HG03139 (cell line): ENCODE measurements around the gene RAP2A.
A peak's percentile ranks its signal among the peaks of the same experiment; 100 is the strongest.

ENCODE experiments used
- ATAC-seq: cut with Tn5 transposase; IDR thresholded peaks from one replicate; pipeline ENCODE4 v1.9.1; 2021; ENCODE audit not compliant: unreplicated experiment

The RAP2A gene

DNA sequence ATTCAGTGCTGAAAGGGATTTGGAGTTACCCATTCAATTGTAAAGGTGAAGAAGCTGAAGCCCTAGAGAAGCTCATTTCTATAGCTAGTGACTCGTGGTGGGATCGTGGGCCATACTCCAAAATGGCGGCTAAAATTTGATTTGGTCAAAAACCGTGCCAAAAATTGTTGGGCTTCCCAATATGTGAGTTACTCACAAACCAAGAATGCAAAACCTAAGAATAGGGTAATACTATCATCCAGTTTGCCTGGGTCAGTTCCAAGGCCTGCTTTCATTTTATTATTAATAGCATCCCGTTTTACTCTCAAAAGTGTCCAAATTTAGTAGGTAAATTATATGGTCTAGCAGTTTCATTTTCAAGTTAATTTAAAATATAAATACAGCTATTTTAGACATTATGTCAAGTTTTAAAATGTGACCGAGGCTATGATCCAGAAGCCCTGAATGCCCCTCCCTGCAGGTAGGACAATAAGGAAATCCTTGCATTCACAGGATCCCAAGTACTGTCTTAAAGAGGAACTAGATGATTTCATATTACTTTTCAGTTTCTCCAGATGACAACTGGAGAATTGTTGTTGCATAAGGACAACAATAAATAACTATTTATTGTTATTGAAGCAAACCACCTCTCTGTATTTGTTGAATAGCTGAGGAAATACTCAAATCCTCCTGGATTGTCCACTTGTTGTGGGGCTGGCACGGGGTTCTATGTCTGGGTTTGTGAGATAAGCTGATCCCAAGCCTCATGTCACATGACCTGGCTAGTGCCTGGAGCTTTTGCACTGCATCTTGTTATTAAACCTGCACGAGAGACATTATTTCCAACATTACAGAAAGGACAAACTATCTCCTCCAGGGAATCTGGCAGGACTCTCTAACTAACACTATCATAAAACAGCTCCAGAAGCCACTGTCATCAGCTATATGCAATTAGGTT lies 11.6 kb upstream of the RAP2A start:
- no peak for ATAC-seq

DNA sequence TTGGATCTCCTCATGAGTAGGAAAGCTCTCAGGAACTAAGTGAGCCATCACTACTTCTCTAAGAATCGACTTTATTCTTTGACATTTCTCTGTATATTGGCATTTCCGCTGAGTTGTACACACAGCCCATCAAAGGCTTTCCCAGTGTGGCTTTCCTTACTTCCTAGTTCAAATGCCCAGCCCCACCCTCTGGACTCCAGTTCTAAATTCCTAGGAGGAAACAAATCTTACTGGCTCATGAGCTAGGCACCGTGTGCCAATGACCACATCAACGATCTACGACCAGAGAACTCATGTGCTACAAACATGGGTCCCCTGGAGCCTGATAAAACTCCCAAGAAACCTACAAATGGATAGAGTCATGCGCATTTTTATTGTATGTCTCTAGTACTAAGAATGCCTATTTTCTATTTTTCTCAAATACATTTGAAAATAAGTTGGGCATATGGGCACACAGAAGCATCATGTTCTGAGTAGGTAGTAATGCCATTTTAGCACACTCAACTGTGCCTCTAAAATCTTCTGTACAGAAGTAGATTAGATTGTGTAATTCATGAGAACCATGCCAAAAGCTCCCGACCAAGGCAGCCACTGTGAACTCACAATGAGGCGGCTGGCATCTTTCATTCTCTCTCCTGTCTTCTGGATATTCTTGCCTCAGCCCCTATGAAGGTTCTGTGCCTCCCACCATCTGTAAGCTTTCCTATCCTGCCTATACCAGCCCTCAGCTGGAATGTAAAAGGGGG lies 10.5 kb upstream of the RAP2A start:
- no peak for ATAC-seq

- ATAC-seq, result no peak
Observed at GRCh38 chr13:97425590-97425989, 8.4 kb upstream of the RAP2A start.

GRCh38 chr13:97426695-97427094 lies 7.3 kb upstream of the RAP2A start:
- no peak for ATAC-seq

DNA sequence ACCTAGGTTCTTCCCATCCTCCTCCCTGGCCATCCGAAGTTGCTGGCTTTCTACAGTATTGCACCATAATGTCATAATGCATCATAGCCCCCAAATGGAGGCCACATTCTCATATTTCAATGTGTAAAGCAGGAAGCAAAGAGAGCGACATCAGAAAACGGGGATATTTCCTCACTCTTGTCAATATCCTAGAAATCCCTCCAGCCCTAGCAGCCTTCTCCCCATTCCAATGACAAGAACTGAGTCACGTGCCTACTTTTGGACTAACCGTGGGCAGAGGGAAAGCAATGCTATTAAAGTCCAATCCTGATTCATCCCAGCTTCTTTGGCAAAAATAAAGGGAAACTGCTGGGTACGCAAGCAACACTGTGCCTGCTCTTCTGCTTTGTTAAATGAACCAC lies 4.3 kb upstream of the RAP2A start:
- ATAC-seq, result no peak

DNA sequence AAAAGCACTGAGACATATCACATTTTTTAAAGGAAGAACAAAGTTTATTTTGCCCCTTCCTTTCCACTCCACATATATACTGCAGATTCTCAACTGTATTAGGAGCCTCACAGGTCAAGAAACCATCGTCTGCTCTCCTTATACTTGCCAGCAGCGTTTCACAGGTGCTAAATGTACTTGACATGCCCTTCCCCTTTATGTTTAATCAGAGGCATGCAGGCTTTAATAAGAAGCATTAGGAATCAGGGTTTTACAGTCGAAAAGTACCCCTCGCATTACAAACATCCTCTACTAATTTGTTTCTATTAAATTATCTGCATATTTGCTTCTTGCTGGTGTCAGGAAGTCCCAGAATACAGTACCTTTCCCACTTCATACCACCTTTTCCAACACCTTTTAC lies 3.7 kb upstream of the RAP2A start:
- no peak for ATAC-seq

GRCh38 chr13:97431171-97431764 lies 2.7 kb upstream of the RAP2A start:
- ATAC-seq, result no peak

GRCh38 chr13:97432232-97432916 lies 1.6 kb upstream of the RAP2A start:
- ATAC-seq, result no peak

DNA sequence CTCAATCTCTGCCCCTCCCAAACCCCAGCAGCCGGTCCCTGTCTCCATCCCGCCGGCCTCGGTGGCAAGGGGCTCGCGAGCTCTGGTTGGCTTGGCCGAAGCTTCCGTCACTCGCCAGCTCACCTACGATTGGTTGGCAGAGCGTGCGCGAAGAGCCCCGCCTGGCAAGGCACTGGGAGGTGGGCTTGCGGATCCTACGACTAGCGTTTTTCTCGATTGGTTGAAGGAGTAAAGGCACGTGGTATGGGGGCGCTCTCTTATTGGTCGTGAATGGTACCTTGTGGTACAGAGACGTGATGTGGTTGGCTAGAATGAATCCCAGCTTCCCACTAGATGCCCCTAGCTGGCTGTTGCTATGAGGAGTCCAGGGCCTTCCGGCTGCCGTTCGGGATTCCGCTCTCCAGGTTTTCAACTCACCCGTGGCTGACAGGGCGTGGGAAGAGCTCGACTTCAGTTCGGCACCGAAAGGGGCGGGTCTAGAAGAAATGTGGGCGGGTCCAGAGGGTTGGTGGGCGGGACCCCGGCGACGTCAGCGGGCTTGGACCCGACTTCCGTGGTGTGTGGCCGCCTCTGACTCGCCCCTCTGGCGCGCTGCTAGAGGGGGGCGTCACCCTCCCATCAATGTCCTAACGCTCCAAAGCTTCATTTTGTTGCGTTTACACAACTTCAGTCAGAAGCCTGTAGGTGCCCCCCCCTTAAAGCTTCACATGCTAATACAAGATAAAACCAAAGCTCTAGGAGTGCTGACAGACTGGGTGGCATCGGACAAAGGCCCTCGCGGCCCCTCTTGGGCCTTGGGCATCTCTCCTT lies 847 bp upstream of the RAP2A start:
- peak; percentile 72 for ATAC-seq

DNA sequence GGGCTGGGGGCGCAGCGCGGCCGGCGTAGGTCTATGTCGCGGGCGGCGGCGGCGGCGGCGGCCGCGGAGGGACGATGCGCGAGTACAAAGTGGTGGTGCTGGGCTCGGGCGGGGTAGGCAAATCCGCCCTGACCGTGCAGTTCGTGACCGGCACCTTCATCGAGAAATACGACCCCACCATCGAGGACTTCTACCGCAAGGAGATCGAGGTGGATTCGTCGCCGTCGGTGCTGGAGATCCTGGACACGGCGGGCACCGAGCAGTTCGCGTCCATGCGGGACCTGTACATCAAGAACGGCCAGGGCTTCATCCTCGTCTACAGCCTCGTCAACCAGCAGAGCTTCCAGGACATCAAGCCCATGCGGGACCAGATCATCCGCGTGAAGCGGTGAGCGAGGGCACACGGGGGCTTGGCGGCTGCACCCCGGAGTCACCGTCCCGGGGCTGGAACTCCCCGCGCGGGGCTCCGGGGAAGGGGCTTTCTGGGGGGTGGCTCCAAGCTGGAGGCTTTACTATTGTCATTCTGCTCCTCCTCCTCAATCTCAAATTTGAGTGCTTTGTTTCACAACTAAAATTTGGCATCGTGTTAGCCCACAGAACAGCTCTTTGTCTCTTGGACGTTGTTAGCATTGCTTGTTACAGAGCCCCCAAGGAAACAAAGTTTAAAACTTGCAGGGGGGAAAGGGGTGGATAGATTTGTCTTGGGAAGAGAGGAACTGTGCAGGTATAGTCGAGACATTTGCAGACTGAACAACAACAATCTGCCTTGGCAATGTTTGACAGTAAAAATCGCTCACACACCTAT lies 630 bp downstream of the RAP2A start:
- peak; percentile 1 for ATAC-seq

GRCh38 chr13:97435323-97435722 lies 1.4 kb downstream of the RAP2A start:
- ATAC-seq, result no peak

- ATAC-seq, result no peak
Observed at GRCh38 chr13:97435794-97436193, 1.8 kb downstream of the RAP2A start.

- ATAC-seq, result no peak
Observed at GRCh38 chr13:97436845-97437244, 2.9 kb downstream of the RAP2A start.

DNA sequence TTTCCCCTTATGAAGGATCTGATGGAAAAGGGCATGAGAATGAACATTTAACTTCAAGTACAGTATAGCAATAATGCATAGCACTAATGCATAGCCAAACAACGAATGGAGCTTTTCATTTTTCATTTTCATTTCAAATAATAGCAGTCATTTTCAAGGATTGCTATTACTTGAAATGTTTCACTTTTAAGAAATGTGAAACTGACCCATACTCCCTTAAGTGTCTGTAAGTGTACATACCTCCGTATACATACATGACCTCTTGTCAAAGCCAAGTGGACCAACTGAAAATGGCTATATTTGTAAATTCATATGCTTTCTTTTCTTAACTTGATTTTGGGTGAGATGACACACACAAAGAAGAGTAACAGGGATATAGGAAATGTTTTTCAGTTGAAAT lies 3.8 kb downstream of the RAP2A start:
- ATAC-seq, result no peak

DNA sequence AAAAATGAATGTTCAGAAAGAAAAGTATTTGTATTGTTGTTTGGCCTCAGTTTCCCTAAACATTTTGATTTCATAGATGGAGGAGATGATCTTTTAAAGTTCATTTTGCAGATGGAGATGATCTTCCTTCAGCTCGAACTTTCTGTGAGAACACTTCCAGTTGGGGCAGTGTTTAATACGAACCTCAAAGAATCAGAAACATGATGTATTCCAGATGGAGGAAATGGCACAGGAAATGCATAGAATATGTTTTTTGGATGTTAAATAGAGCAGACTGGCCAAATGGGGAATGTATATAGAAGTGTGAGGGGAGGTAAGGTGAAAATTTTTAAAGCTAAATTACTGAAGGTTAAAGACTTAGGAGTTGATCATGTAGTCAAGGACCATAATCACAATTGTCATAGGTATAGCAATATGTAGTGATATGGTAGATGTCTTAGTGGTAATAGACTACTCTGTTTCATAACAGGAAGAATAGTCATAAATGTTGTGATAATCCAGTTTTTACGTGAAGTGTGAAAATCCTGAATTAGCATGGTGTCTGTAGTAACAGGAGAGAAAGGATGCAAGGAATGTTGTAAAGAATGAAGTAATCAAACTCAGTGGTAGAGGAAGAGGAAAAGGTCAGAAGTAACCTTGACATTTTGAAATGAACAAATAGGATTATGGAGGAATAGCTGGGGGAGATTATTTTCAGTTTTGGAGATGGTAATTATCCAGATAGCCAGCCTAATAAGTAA lies 5.1 kb downstream of the RAP2A start:
- ATAC-seq, result no peak

DNA sequence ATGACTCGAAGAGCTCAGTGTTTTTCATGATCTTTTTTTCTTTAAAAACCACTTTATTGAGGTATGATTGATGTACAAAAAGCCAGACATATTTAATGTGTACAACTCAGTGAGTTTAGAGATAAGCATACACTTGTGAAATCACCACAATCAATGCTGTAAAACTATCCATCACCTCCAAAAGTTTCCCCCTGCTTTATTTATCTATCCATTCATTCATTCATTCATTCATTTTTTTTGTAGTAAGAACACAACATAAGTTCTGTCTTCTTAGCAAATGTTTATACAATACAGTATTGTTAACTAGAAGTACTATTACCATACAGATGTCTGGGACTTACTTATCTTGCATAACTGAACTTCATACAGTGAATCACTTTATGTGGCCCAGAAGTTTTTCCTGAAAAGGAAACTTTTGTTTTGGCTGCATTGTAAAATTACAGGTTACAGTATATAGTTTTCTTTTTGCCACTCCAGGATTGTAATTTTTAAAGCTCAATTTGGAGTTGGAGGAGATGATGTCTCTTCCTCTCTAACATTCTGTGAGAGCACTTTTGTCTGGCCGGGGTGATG lies 6.7 kb downstream of the RAP2A start:
- no peak for ATAC-seq

DNA sequence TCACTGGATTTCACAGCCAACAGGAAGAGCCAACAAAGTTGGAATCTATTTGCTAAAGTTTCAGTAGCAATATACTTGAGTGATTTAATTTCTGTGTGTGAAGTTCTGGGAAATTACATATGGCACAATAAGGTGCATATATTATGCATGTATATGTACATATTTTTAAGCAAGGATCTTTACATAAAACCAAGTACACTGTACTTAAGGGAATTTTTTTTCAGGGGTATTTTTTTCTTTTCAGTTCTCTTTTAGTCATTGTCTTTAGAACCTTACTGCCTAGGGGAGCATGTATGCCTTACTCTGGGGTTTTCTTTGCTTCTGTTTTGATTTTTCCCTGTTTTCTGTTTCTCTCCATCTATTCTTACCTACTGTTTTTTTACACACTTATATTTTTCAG lies 7.4 kb downstream of the RAP2A start:
- ATAC-seq, result no peak

DNA sequence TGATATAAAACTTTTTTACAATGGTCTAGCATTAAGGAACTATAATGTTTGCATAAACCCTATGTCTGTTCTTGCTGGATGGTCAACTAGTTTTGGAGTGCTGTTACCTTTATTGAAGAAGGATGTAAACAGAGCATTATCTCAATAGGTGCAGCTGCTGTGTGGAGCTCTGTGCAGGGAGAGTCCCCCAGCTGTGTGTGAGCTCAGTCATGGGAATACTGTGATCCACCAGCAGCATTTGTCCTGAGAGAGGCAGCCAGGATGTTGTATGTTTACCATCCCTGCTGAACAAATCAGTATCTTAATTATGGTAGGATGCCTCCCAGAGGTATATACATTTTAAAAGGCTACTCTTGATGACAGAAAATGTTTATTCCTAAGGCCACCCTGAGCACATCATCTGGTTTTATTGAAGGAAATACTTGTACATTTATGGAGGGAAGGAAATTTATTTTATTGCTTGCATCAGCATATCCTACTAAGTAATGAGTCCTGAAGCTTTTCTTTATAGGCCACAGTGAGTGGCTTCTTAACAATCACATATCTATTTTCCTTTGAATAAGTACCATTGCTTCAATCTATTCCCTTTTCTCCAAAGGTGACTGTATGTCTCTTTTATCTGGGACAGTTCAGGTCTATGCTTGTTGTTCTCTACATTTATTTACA lies 11.7 kb downstream of the RAP2A start:
- no peak for ATAC-seq
